Panc1 (cell line): Measurements from ENCODE around the gene THTPA.

Source experiments
- CTCF ChIP-seq: fragments of 450-650 bp; IDR thresholded peaks from 2 replicates; pipeline ENCODE4 v1.5.1; 2017; ENCODE audit warnings: mild to moderate bottlenecking
- POLR2AphosphoS5 ChIP-seq: IDR thresholded peaks from 2 replicates; pipeline ENCODE4 v1.6.1; 2012; ENCODE audit warnings: mild to moderate bottlenecking, low read depth, low read length, moderate library complexity
- TCF7L2 ChIP-seq: IDR thresholded peaks from 2 replicates; pipeline ENCODE4 v1.6.1; 2011; ENCODE audit warnings: mild to moderate bottlenecking, low read depth, low read length, inconsistent platforms

DNA sequence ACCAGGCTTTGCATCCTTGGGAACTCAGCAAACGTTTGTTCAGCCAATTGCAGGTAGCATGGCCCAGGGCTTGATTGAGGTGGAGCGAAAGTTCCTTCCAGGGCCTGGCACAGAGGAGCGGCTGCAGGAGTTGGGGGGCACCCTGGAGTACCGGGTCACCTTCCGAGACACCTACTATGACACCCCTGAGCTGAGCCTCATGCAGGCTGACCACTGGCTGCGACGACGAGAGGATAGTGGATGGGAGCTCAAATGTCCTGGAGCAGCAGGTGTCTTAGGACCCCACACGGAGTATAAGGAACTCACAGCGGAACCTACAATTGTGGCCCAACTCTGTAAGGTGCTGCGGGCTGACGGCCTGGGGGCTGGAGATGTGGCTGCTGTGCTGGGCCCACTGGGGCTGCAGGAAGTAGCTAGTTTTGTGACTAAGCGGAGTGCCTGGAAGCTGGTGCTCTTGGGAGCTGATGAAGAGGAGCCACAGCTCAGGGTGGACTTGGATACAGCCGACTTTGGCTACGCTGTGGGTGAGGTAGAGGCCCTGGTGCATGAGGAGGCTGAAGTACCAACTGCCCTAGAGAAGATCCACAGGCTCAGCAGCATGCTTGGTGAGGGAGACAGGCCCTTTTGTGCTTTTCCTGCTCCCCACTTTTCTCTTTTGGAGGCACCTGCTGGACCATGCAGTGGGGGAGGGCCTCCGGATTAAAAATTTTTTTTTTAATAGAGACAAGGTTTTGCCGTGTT is 799 bp downstream of the THTPA start:
- TF ChIP-seq POLR2AphosphoS5 (0 out of 2 replicates have a peak, but pooled peaks have one; percentile 38), CTCF (no peak), TCF7L2 (no peak)
